ENCODE measurements around the gene LDLRAD4.
A peak's percentile ranks its signal among the peaks of the same experiment; 100 is the strongest.

The LDLRAD4 gene

DNA sequence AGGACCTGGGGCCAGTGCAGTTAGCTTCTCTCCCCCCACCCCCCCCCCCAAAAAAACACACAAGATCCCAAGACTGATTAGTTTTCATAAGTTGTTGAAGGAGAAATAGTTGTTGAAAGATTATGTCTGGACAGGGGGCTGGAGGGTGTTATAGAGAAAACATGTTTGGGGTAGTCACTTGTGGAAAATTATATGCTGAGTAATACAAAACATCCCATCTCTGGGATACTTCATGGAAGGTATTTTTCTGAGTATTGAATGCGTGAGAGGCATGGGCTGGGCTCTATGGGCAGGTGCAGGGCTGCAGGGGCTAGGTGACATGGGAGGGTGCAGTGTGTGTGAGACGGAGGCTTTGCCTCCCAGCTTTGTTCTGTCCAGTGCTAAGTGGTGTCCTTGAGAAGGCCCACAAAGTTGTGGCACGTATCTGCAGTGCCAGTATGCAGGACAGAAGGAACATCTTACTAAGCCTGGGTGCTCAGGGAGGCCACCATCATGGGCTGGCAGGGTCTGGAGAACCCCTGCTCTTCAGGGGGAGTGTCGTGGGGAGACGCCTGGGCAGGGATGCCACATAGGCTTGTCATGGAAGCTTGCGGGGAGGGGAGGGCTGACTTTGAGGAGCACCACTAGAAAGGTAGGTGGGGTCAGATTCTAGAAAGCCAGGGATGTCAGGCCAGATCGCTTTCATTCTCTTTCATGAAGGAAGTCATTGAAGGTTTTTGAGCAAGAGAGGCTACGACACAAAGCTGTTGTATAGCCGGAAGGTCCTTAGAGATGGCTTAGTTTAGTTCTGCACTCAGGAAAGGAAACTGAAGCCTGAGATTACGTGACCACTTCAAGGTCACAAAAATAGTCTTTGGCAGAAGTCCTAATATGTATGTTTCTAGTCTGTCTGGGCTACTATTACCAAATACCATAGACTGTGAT, 232.0 kb downstream of the LDLRAD4 start:
- DNase-seq (ENCODE audit: extremely low spot score, insufficient read length, low read depth) = no peak

GRCh38 chr18:13451213-13451540, 232.6 kb downstream of the LDLRAD4 start:
- FAIRE-seq (no peak), DNase-seq (ENCODE audit: extremely low spot score, insufficient read length, low read depth) (no peak)

More for the DNA sequence above, 232.0 kb downstream of the LDLRAD4 start:
- no peak for FAIRE-seq

- no peak for FAIRE-seq
- no peak for DNase-seq (ENCODE audit: extremely low spot score, insufficient read length, low read depth)
These were observed 233.3 kb downstream of the LDLRAD4 start for GRCh38 chr18:13451661-13452387.

GRCh38 chr18:13452388-13452811, 233.8 kb downstream of the LDLRAD4 start:
- FAIRE-seq = no peak
- no peak for DNase-seq (ENCODE audit: extremely low spot score, insufficient read length, low read depth)

GRCh38 chr18:13452871-13453680, 234.5 kb downstream of the LDLRAD4 start:
- no peak for FAIRE-seq
- no peak for DNase-seq (ENCODE audit: extremely low spot score, insufficient read length, low read depth)

DNA sequence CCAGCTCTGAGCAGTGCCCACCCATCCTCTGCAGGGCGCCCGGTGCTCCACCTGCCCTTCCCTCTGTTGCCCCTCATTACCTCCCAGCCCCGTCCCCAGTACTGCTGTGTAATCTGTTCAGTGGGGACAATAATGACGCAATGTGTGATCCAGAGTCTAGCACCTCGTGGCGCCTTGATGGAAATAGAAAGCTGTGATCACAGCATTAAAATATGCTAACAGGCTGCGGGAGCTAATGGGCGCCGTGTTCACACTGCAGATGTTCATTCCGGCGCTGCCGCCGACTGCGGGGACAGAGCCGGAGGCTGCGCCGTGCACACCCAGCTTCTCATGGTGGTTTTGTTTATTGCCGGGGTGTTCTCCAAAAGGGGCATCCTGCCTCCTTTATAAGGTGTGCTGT, 235.2 kb downstream of the LDLRAD4 start:
- no peak for FAIRE-seq
- DNase-seq (ENCODE audit: extremely low spot score, insufficient read length, low read depth) = no peak

- DNase-seq (ENCODE audit: extremely low spot score, insufficient read length, low read depth) (no peak), FAIRE-seq (no peak)
These were observed 236.0 kb downstream of the LDLRAD4 start for GRCh38 chr18:13454363-13455150.

GRCh38 chr18:13455471-13455870, 236.9 kb downstream of the LDLRAD4 start:
- DNase-seq (ENCODE audit: extremely low spot score, insufficient read length, low read depth) (no peak), FAIRE-seq (no peak)

GRCh38 chr18:13455960-13456481, 237.5 kb downstream of the LDLRAD4 start:
- DNase-seq (ENCODE audit: extremely low spot score, insufficient read length, low read depth) (peak; percentile 55), FAIRE-seq (peak; percentile 63)

DNA sequence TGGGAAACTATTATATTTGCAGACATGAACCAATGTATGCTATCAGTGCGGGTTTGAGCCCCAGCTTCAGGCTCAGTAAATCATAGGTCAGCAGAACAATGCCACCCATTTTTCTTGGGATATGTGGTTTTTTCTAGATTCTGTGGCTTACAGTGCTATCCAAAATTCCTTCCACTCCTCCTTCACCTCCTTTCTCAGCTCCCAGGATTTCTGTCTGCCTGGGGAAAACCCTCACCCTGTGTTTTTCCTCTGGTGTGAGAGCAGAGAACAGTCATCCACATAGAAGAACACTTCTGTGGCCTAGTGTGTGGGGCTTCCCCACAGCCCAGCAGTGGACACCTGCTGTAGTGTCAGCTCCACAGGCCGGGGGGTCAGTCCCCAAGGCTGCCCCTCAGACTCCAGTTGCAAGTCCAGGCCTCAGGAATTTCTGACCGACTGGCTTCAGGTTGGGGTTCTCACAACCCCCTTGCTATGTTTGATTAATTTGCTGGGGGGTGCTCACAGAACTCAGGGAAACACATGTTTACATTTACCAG, 238.2 kb downstream of the LDLRAD4 start:
- FAIRE-seq (no peak), DNase-seq (ENCODE audit: extremely low spot score, insufficient read length, low read depth) (no peak)

GRCh38 chr18:13457327-13457726, 238.8 kb downstream of the LDLRAD4 start:
- FAIRE-seq = no peak
- no peak for DNase-seq (ENCODE audit: extremely low spot score, insufficient read length, low read depth)

DNA sequence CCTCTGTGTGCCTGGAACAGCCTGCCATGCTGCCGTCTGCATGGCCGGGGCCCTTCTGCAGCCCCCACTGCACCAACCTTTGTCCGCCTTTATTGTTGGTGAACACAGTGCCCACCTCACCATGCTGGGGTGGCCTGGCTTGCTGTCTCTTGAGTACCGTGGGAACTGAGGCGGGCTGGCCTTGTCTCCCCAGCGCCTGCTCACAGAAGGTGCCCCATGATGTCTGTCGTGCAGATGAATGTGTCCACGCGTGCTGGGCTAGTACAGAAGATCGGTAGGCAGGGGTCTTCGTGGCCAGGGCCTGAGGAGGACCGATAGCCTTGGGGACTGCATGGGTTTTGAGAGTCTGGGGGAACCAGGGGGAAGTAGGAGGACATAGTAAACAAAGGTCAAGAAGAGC, 242.4 kb downstream of the LDLRAD4 start:
- FAIRE-seq (no peak), DNase-seq (ENCODE audit: extremely low spot score, insufficient read length, low read depth) (no peak)

DNA sequence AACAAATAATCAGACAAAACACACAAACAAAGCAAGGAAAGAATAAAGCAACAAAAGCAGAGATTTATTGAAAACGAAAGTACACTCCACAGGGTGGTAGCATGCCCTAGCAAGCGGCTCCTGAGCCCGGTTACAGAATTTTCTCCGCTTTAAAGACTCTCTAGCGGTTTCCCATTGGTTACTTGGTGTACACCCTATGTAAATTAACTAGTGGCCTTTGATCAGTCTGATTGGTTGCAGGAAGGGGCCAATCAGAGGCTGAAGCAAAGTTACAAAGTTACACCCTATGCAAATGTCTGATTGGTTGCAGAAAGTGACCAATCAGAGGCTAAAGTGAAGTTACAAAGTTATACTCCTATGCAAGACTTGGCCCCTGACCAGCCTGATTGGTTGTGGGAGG, 242.9 kb downstream of the LDLRAD4 start:
- no peak for FAIRE-seq
- no peak for DNase-seq (ENCODE audit: extremely low spot score, insufficient read length, low read depth)

DNA sequence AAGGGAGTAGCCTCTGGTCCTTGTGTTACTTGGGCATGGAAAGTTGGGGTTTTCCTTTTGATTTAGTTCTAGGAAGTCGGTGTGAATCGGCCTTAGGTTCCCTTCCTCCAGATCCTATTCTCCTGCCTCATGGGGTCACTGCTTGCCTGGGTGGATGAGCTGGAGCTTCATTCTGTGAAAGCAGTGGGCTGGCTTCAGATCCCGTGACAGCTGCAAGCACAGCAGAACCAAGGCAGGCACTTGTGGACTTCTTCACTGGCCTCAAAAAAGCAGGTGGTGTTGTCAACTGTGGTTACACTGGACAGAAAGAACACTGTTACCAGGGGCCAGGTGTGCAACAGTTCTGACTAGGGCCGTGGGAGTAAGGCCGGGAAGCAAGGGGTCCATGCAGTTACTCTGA, 243.4 kb downstream of the LDLRAD4 start:
- DNase-seq (ENCODE audit: extremely low spot score, insufficient read length, low read depth) (no peak), FAIRE-seq (no peak)

DNA sequence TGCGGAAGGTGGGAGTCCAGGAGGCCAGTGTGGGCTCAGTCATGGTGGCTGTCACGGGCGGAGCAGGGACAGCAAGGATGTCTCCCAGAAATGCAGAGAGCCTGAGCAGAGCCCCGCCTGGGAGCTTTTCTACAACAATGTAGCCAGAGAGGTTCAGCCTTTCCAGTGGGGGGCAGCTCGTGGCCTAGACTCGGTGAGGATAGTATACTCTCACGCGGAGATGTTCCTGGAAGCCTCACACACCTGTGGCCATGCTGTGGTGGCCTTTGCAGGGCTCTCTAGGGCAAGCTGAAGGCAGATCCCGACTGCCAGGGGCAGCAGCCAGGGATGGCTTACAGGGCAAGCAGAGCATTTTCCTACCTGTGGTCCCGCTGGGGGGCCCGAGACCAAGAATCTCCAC, 244.1 kb downstream of the LDLRAD4 start:
- no peak for FAIRE-seq
- no peak for DNase-seq (ENCODE audit: extremely low spot score, insufficient read length, low read depth)

DNA sequence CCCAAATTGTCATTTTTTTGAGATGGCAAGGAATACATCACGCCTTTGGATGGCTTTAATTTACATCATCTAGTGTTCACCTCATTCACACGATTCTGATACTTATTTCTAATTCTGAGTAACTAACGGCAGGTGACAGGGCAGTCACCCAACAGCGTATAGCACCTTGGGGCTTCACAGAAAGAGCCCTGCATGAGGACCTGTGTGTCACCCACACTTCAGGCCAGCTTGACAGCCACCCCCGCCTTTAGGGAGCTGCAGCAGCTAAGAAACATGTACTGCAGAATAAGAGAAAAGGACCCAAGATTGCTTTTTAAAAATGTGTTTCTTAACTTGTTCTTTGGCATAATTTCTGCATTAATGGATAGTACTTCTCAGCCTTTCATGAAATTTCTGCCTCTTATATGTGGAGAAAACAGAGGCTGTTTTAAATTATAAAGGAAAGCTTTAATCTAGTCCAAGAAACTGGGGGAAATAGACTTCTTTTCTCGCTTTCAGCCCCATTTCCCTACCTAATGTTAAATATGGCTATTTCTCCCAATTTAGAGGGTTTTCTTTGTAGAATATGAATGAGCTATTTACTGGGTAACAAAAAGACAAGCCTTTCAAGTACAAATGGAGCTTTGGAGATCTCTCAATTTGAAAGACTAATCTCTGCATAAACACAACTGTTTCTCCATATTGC, 245.1 kb downstream of the LDLRAD4 start:
- no peak for FAIRE-seq

DNA sequence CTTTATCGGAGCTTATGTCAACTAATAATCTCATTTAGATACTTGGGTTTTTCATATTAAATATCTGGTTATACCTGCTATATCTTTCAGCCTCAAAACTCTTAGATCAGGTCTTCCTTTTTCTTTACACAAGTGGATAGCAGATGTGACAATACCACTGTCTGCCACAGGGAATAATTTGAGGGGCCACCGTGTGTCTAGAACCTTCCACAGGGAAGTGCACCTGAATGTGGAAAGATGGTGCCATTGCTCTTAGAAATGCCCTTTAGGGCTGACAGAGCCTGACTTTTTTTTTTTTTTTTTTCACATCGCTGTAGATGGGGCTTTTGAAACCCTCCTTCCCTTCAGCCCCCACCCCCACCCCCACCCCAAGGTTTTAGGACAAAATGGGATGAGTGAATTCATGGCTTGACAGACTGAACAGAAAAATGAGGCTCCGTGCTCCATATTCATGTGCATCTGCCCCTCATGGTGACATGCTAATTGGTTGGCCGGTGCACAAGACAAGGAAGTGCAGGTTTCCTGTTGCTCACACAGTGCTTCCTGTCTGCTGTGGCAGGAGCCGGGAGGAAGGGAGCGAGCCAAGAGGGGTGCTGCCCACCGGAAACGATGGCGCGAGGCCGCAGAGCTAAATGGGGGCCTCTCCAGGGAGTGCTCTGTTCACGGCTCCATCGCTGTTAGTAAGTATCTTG, 246.0 kb downstream of the LDLRAD4 start:
- DNase-seq (ENCODE audit: extremely low spot score, insufficient read length, low read depth) (peak; percentile 67), FAIRE-seq (peak; percentile 95)

More for the DNA sequence above, 245.1 kb downstream of the LDLRAD4 start:
- no peak for DNase-seq (ENCODE audit: extremely low spot score, insufficient read length, low read depth)

- no peak for DNase-seq (ENCODE audit: extremely low spot score, insufficient read length, low read depth)
- FAIRE-seq = no peak
These were observed 246.5 kb downstream of the LDLRAD4 start for GRCh38 chr18:13465124-13465446.

Measured in GM18507 (cell line).